GM19467 (cell line): ENCODE measurements around the gene EMILIN1.
"Not testable (repeated sequence)": the region's sequence is repeated elsewhere in the genome, so short reads cannot be mapped to it uniquely, and the experiment has no call there.

Experiments
- ATAC-seq: cut with Tn5 transposase; IDR thresholded peaks from one replicate; pipeline ENCODE4 v1.9.1; 2021; ENCODE audit warnings: mild to moderate bottlenecking, moderate library complexity; ENCODE audit not compliant: unreplicated experiment

The EMILIN1 gene

DNA sequence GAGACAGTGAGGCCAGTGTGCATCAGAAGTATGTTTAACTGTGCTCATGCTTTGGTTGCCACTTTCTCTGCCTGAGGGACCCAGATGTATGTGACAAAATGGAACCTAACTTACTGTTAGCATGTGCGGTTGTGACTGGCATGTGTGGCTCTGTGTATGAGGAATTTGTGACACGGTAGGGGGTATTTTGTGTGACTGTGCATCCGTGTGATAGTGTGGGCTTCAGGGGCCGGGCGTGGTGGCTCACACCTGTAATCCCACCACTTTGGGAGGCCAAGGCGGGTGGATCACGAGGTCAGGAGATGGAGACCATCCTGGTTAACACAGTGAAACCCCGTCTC, 40.9 kb downstream of the EMILIN1 start:
- not testable (repeated sequence) for ATAC-seq

DNA sequence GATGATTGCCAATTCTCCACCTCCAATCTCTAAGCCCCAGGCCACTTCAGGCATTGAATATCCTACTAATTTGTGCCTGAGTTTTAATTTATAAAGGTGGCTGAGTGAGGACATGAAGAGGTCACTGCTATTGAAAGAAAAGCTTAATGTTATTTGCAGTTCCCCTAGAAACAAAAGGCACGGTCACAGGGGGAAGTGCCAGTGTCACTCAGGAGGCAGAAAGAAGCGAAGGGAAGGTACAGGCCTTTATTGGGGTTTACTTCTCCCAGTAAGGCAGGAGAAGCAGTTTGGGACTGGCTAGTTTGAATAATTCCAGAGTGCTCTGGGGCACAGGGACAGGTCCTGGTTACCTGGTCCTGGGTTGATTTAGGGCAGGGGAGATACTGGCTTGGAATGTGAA, 43.5 kb downstream of the EMILIN1 start:
- no peak for ATAC-seq

DNA sequence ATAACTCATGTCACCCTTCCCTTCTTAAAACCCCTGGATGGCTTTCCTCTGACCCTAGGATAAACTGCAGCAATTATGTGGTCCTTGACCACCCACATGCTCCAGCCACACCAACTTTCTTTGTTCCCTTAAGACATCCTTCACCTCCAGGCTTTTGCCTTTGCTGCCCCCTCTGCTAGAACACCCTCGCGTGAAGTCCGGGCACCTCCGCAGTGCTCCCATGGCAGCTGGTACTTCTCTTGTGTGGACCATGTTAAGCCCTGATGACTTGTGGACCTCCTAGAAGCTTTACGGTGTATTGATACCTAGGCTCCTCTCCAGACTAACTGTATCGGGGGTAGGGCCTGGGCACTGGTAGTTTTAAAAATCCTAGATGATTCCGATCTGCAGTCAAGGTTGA, 44.4 kb downstream of the EMILIN1 start:
- no peak for ATAC-seq

DNA sequence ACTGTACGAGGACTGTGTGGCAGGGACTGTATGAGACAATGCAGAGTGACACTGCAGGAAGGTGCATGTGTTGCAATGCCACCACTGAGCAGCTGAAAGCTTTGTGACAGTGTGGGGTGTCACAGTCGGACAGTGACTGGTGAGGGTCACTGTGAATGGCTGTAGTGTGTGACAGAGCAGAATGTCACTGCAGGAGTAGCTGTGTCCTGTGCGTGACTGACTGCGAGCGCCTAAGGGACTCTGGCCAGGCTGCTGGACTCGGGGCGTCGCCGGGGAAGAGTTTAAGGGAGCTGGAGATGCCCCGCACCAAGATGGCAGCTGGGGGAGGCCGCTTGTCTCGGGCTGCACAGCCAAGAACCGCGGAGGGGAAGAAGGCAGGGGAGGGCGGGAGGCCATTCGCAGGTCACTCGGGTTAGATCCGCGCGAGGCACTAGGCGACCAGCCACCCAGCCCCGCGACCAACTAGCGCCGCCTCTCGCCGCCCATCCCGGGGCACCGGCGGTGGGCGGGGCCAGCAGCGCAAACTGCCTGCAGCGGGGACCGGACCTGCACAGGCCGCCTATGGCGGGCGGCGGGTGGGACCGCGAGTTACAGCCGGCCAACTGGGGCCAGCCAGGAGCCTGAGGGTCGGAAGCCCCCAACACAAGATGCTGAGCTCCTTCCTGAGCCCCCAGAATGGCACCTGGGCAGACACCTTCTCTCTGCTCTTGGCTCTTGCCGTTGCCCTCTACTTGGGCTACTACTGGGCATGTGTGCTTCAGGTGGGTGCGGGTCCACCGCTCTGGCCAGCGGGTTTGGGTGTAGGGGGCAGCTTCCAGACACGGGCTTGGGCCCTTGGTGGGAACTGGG, 45.1 kb downstream of the EMILIN1 start, which contains the start of gene ABHD1:
Gene ABHD1, plus strand, starts transcription at position 514 of the 849 bp plus-strand sequence. Its CDS starts 134 bp downstream, at position 648.
- ATAC-seq = no peak

DNA sequence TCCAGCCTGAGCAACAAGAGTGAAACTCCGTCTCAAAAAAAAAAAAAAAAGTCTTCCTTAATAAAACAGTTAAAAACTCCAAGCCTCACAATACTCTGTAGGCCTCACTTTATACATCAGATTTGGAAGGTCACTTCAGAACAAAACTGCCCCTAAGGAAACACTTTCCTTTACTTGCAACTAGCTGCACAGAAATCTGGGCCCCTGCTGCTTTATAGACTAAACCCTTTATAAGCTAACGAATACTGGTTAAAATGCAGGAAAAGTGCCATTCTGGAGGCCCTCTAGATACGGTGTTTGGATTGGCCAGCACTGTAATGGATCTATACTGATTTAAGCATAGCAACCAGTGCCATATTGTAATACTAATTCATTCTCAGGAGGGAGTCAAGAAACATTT, 46.7 kb downstream of the EMILIN1 start:
- ATAC-seq = no peak

DNA sequence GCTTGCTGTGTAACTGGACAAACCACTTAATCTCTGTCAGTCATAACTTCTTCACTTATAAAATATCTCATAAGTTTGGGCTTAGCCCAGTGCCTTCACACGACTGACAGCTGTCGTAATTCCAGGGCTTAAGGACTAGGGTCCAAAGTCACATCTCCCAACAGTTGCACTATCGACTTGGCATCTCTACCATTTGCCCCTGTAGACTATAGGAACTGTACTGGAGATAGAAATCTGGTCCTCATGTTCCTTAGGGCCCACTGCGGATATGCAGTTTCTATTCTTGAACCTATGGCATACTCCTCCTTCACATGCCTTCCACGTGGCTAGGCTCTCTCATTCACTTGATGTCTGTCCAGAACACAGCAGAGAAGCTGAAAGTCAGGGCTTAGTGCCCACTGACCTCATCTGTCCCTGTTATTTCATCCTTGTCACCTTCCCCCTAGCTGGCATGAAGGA, 47.9 kb downstream of the EMILIN1 start:
- no peak for ATAC-seq

DNA sequence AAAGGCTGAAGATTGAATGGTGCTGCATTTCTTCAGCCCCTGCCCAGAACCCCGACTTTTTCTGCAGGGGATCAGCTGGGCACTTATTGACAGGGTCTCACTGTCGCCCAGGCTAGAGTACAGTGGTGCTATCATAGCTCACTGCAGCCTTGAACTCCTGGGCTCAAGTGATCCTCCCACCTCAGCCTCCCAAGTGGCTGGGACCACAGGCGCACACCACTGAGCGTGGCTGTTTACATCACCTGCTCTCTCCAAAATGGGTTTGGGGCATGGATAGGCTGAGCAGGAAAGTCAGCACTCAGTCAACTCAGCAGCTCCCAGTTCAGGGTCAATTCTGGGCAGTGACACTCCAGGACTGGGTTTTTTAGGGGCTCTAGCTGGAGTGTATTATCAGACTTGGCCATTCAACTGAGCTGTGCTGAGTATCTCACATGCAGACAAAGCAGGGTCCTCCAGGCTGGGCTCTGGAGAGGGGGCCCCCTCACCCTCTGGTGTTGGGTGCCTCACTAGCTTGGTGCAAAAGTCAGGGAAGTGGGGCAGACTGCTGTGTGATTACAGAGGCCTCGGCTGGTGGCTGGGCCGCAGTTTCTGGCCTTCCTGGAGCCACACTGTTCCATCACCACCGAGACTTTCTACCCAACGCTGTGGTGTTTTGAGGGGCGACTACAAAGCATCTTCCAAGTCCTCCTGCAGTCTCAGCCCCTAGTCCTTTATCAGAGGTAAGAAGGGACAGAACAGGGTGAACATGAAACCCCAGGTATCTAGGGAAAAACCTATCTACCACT, 49.7 kb downstream of the EMILIN1 start:
- no peak for ATAC-seq

DNA sequence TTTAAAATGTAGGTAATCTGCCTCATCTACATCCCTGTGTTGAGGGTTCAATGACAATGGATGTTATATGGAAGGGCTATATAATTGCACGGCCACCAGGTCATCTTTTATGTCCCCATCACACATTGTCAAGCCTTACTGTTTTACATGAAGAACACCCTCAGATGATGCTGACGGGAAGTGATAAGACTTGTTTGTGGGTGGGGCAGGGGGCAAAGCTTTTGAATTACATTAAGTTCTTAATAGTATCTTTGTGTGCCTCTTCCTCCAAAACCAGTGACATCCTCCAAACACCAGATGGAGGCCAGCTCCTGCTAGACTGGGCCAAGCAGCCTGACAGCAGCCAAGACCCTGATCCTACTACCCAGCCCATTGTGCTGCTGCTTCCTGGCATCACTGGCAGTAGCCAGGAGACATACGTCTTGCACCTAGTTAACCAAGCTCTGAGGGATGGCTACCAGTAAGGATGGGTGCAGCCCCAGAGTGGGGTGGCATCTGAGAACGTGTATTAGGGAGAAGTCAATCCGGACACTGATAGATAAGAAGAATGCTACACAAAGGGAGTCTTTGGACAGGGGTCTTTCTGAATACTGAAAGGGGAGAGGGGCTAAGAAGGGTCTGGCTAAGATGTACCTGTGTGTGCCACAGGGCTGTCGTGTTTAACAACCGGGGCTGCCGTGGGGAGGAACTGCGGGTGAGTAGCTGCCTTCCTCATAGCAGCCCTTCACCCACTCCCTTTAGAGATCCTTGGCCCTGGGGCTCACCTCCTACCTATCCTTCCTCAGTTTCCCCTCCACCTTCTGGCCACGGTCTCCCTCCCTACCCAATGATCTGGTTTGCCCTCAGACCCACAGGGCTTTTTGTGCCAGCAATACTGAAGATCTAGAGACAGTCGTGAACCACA, 50.5 kb downstream of the EMILIN1 start:
- ATAC-seq = no peak

DNA sequence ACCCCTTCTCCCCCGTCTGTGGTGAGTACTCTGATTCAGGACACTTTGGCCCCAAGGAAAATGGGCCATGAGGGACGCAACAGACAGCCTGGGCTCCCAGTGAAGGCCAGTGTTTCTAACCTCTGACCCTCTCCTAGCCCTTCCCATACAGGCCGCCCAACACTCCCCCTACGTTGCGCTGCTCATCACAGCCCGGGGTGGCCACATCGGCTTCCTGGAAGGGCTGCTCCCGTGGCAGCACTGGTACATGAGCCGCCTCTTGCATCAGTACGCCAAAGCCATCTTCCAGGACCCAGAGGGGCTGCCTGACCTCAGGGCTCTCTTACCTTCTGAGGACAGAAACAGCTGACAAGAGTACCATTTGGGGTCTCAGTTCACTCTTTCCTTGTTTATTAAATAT, 52.0 kb downstream of the EMILIN1 start:
- no peak for ATAC-seq

DNA sequence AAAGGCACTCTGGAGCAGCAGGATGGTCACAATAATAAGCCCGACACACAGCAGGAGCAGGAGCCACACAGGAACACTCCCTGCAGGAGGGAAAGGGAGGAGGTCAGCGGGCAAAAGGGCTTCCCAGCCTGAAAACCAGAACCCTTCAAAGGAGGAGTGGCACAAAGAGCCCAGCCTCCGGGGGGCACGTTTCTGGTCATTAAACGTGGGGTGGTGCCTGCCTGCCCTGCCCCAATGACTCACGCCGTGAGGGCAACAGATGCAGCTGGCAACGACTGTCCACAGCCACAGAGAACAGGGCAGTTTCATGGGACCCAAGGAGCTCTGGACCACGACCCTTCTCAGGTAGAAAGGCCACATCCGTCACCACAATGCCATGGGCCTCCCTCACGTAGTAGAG, 53.0 kb downstream of the EMILIN1 start:
- no peak for ATAC-seq

DNA sequence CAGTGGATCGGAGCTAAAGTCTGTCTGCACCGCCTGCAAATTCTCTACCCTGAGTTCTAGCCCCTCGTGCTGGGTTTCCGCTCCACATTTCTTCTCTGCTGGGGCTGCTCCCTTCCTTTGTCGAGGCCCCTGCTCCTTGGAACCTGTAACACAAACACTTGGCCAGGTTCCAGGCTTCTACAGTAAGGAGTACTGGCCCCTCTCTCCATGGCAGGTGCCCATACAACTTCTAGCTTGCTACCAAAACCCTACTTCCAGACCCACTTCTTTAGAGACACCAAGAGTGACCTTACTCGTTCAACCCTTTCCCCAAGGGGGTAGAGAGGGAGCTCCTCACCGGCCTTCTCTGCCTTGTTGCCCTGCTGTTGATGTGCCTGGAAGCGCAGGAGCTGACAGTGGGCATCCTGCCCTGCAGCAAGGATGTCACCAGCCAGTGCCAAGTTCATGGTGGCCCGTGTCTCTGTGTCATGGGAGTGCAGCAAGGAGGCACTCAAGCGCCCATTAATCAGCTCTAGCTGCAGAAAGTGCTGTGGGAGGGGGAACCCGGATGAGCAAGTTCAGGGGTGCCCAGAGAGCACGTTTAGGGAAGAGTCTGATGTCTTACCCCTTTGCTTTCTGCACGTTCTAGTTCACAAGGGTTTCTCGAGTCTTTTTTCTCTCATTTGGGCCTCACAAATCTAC, 54.9 kb downstream of the EMILIN1 start:
- ATAC-seq = no peak

DNA sequence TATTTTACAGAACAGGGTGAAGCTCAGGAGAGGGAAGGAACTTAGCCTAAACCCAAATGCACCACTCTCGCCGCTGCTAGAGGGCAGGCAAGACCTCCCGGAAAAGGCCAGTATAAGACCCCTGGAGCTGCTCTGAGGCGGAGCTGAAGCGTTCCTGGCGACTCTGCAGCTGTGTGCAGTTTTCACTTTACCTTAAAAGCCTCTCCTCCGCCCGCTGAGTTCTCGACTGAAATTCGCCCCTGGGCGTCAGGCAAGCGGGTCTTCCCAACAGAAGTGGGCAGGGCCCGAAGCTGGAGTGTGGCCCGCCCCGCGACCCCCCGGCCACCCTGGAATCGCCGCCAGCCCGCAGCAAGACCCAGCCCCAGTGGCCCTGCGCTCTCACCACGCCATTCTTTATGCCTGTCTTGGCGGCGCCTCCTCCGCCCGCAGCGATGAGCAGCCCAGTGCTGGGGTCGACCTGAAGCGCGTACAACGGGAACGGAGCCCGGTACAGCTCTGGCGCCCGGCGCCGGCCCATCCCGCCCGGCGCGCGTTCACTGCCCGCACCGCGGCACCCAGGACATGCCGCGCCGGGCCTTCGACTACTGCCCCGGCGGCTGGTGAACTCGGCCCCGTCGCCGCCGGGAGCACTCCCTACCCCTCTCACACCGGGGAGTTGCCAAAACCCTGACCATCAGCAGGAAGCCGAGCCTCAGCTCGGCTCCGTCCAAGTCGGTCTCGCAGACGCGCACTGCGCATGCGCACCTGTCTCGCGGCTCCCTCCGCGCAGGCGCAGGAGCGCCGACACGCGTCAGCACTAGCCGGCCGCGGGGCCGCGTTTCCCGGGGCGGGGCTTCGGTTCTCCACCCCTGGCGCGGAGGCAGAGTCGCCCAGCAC, 55.7 kb downstream of the EMILIN1 start, which contains the start of gene PREB:
Gene PREB, minus strand, starts transcription at position 732 of the 876 bp plus-strand sequence. Its CDS starts 215 bp downstream, at position 517.
- peak; percentile 83 for ATAC-seq

DNA sequence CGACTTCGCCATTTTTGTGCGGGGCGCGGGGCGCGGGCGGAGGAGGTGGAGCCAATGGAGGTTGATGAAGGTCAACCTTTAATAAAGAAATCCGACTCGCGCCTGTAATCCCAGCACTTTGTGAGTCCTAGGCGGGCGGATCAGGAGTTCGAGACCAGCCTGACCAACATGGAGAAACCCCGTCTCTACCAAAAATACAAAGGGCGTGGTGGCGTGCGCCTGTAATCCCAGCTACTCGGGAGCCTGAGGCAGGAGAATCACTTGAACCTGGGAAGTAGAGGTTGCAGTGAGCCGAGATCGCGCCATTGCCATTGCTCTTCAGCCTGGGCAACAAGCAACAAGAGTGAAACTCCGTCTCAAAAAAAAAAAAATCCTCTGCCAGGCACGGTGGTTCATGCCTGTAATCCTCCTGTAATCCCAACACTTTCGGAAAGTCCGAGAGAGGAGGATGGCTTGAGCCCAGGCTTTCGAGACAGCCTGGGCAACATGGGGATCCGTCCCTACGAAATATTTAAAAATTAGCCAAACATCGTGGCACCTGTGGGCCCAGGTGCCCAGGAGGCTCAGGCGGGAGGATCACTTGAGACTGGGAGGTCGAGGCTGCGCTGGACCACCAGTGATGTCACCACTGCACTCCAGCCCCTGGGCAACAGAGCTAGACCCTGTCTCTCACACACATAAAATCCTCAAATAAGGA, 56.5 kb downstream of the EMILIN1 start:
- no peak for ATAC-seq

DNA sequence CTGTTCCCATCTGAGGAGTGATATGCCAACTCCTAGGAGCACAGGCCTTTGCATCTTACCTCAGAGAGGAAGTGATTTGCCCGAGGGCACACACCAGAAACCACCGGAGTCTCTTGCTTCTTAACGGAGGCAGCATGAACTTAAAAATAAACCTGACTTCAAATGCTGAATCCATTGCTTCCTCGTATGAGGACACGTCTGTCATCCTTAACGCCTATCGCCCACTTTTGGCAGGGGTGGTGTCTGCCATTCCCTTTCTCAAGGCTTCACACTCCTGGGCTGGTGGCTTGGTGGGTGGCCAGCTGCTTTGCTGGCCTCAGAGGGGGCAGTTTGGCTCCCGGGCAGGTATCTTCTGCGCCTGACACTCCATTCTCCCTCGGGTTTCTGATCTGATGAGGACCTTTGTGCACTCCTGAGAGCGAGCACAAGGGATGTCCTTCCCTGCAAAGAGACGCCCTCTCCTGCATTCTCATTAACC, 57.1 kb downstream of the EMILIN1 start:
- ATAC-seq = no peak
